ENCODE results near the gene MT1A. TPM values are rescaled to one million over a fixed set of nuclear protein-coding genes. Genes with fewer than 3 reads are reported as not detected.

The MT1A gene
- total RNA-seq: not detected in 2 replicates
- not detected for polyA plus RNA-seq (2012)

GRCh38 chr16:56637814-56638750 lies at the start of gene MT1A:
Gene MT1A (plus strand): TSS chr16:56638666. CDS start chr16:56638739, 73 bp downstream.
- DNase-seq (ENCODE audit: low read depth): no peak

DNA sequence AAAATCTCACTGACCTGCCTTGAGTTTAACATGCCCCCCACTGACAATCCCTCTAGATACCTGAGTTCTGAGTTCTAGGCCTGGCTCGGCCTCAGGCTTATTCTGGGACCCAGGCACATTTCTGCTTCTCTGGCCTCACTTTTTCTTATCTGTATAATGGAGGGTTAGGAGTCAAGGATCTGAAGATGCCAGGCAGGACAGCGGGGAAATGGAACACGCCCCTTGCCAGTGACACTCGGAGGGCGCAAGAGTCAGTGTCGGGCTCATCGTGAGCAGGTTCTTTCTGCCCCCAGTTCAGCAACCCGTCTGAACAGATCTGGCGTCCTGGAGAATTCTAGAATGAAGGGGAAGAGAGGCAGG lies 49.7 kb upstream of the MT1A start:
- no peak for DNase-seq (ENCODE audit: low read depth)

DNA sequence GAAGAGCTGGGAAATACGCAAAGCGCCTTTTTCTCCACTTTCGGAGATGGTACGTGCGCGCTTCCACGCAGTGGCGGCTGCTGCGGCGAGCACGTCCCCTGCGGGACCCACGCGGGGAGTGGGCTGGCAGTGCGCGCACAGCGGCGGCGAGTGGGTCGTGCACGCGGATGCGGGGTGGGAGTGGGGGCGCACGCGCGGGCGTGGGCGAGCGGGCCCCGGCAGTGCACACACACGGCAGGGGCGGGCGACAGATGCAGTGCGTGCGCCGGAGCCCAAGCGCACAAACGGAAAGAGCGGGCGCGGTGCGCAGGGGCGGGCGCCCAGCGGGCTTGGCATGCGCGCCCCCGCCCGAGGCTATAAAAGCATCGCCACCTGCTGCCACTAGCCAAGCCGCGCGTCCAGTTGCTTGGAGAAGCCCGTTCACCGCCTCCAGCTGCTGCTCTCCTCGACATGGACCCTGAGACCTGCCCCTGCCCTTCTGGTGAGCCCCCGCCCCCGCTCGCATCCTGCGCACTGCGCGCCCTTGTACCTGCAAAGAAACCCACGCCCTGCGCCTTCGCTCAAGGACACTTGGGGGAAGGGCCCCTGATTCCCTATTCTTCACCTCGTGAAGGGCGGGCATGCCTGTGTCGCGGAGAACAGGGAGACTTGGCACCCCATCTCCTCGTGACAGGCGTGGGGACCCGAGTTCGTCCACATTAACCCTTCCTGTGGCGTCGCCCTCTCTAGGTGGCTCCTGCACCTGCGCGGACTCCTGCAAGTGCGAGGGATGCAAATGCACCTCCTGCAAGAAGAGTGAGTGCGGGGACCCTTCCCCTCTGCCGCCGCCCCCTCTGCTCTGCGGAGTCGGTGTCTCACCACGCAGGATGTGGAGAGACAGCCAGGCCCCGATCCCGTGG lies 49.1 kb upstream of the MT1A start, which contains the start of gene MT3:
Gene MT3, plus strand, starts transcription at position 388 of the 899 bp plus-strand sequence. Its CDS starts 63 bp downstream, at position 451.
- peak; percentile 86 for DNase-seq (ENCODE audit: low read depth)

DNA sequence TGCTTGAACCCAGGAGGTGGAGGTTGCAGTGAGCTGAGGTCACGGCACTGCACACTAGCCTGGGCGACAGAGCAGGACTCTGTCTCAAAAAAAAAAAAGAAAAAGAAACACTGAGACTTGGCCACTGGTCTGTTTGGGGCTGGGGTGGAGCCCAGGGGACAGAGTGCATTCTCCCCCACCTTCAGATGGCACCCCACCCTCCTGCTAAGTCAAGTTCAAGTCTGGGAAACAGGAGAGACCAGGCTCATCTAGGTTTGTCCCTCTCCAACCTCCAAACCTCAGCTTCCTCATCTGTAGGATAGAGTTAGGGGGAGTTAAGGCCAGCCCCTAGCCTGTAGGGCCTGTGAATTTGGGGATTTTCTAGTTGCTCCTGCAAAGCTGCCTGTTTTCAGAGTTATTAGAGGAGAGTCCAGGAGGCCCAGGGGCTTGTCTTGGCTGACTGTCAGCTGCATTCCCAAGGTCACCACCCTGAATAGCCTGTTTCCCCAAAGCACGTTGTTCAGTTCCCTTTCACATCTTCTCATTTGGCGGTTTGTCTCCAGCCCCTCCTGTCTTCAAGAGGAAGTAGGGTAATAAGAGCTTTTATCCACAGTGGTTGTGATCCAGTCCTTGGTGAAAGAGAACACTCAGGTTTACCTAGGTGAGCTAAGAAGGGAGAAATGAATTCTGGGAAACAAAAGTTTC lies 46.9 kb upstream of the MT1A start:
- DNase-seq (ENCODE audit: low read depth): no peak

GRCh38 chr16:56593573-56594291 lies 44.7 kb upstream of the MT1A start:
- DNase-seq (ENCODE audit: low read depth): no peak

- DNase-seq (ENCODE audit: low read depth): no peak
These were observed 44.2 kb upstream of the MT1A start for GRCh38 chr16:56594292-56594619.

DNA sequence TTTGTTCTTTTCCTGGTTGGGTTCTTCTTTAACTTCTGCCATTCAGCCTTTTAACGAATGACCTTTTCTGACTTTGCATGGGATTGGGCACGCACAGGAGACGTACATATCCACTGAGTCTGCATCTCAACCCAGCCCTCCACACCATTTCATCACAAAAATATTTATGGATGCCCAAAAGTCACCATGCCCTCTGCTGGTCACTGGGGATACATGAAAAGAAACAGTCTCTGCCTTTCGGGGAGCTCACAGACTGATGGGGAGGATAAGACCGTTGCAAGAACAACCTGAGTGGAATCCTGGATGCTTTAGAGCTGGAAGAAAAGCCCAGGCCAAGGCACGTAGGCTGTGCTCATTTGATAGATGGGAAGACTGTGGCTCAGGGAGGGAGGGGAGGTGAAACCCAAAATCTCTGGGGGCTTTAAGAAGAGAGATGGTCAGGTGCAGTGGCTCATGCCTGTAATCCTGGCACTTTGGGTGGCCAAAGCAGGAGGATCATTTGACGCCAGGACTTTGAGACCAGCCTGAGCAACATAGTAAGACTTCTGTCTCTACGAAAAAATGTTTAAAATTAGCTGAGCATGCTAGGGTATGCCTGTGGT lies 38.0 kb upstream of the MT1A start:
- peak; percentile 72 for DNase-seq (ENCODE audit: low read depth)

GRCh38 chr16:56601325-56601724 lies 37.1 kb upstream of the MT1A start:
- DNase-seq (ENCODE audit: low read depth): no peak

GRCh38 chr16:56603589-56603988 lies 34.9 kb upstream of the MT1A start:
- DNase-seq (ENCODE audit: low read depth): peak; percentile 61

GRCh38 chr16:56604966-56605365 lies 33.5 kb upstream of the MT1A start:
- no peak for DNase-seq (ENCODE audit: low read depth)

DNA sequence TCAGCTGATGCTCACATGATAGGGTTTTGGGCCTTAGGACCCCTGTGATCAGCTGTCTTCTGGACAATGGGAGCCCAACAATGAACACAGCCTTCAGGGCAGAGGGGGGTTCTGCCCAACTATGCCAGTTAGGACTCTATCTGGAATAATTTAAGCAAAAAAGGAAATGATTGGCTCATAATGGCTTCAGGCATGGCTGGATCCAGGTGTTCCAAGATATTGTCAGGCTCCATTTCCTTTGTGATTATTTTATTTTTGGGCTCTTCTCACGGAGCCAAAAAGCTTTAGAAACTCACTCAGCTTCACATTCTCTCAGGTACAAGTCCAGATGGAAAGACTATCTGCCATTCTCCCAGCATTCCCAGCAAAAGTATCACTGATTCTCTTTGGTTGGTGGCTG lies 33.0 kb upstream of the MT1A start:
- no peak for DNase-seq (ENCODE audit: low read depth)

- DNase-seq (ENCODE audit: low read depth): peak; percentile 50
These were observed 32.4 kb upstream of the MT1A start for GRCh38 chr16:56606071-56606475.

- peak; percentile 64 for DNase-seq (ENCODE audit: low read depth)
These were observed 31.9 kb upstream of the MT1A start for GRCh38 chr16:56606476-56607108.

- peak; percentile 87 for DNase-seq (ENCODE audit: low read depth)
These were observed 31.3 kb upstream of the MT1A start for GRCh38 chr16:56607109-56607618.

DNA sequence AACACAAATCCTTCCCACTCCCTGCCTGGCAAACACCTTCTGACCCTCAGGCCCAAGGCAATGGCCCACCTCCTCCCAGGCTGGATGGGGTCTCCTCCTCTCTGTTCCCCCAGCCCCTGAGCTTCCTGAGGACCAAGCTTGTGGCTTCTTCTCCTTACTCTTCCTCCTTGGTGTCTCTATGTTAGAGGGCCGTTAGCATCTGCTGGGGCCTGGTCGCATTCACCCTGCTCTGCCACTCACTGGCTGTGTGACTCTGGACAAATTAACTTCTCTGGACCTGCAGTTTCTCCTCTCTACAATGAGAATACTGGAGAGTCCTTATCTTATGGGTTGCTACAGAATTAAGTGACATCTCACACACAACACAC lies 30.8 kb upstream of the MT1A start:
- DNase-seq (ENCODE audit: low read depth): peak; percentile 44

GRCh38 chr16:56608043-56608875 lies 30.2 kb upstream of the MT1A start, which contains the start of gene MT2A:
Gene MT2A (plus strand): TSS chr16:56608584. CDS start chr16:56608656, 72 bp downstream.
- peak; percentile 96 for DNase-seq (ENCODE audit: low read depth)

GRCh38 chr16:56608876-56609462 lies 29.5 kb upstream of the MT1A start:
- peak; percentile 23 for DNase-seq (ENCODE audit: low read depth)

GRCh38 chr16:56609463-56609921 lies 29.0 kb upstream of the MT1A start:
- DNase-seq (ENCODE audit: low read depth): peak; percentile 77

Measured in myocyte (in vitro differentiated cells).